Measurements from ENCODE around the gene NUDT9.
"Not testable (repeated sequence)": the region's sequence is repeated elsewhere in the genome, so short reads cannot be mapped to it uniquely, and the experiment has no call there.

The NUDT9 gene

GRCh38 chr4:87444741-87445140 lies 22.4 kb downstream of the NUDT9 start:
- H3K4me3 ChIP-seq (replicated peaks; ENCODE audit: low read depth, low read length): no peak overlapping the region
- TF ChIP-seq CTCF (IDR thresholded peaks at IDR 0.05; ENCODE audit: low read depth, low read length, missing control alignments): no peak
- no peak for DNase-seq (ENCODE audit: extremely low read depth, low read depth)

GRCh38 chr4:87445964-87446363 lies 23.6 kb downstream of the NUDT9 start:
- H3K4me3 ChIP-seq (replicated peaks; ENCODE audit: low read depth, low read length): no peak overlapping the region
- no peak for DNase-seq (ENCODE audit: extremely low read depth, low read depth)
- TF ChIP-seq CTCF (IDR thresholded peaks at IDR 0.05; ENCODE audit: low read depth, low read length, missing control alignments): no peak

GRCh38 chr4:87446375-87446774 lies 24.0 kb downstream of the NUDT9 start:
- DNase-seq (ENCODE audit: extremely low read depth, low read depth); H3K4me3 ChIP-seq (replicated peaks; ENCODE audit: low read depth, low read length): not testable (repeated sequence)

- DNase-seq (ENCODE audit: extremely low read depth, low read depth): no peak
- peak; percentile 9 for TF ChIP-seq CTCF (IDR thresholded peaks at IDR 0.05; ENCODE audit: low read depth, low read length, missing control alignments)
- H3K4me3 ChIP-seq (replicated peaks; ENCODE audit: low read depth, low read length): no peak overlapping the region
Measured at GRCh38 chr4:87451537-87451936, 29.2 kb downstream of the NUDT9 start.

- no peak for TF ChIP-seq CTCF (IDR thresholded peaks at IDR 0.05; ENCODE audit: low read depth, low read length, missing control alignments)
- H3K4me3 ChIP-seq (replicated peaks; ENCODE audit: low read depth, low read length): no peak overlapping the region
Measured at GRCh38 chr4:87458913-87459312, 36.5 kb downstream of the NUDT9 start.

GRCh38 chr4:87461281-87461700 lies 38.9 kb downstream of the NUDT9 start:
- no peak for DNase-seq (ENCODE audit: extremely low read depth, low read depth)
- no peak for TF ChIP-seq CTCF (IDR thresholded peaks at IDR 0.05; ENCODE audit: low read depth, low read length, missing control alignments)

More at GRCh38 chr4:87458913-87459312, 36.5 kb downstream of the NUDT9 start:
- DNase-seq (ENCODE audit: extremely low read depth, low read depth): no peak

DNA sequence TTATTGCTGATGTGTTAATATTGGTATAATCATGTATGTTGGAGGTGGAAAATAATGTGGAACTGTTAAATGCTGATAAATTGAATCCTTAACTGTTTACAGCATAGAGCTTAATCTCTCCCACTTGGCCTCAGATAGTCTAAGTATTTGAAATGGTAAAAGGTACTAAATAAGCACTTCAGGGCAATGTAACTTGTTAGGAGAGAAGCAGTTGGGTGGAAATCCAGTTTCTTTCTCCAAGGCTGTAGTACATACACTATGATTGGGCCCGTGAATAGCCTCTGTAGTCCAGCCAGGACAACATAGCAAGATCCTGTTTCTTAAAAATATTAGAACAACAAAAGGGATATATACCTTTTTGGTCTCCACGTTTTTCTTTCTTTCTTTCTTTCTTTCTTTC lies 39.7 kb downstream of the NUDT9 start:
- DNase-seq (ENCODE audit: extremely low read depth, low read depth): no peak
- no peak for TF ChIP-seq CTCF (IDR thresholded peaks at IDR 0.05; ENCODE audit: low read depth, low read length, missing control alignments)
- H3K4me3 ChIP-seq (replicated peaks; ENCODE audit: low read depth, low read length): no peak overlapping the region

More at GRCh38 chr4:87461281-87461700, 38.9 kb downstream of the NUDT9 start:
- no peak overlapping the region for H3K4me3 ChIP-seq (replicated peaks; ENCODE audit: low read depth, low read length)
